OCI-LY1 (cell line): Measurements from ENCODE around the gene PARP3.

Experiments used
- H2AFZ ChIP-seq: fragments of 200-600 bp; sonication (generic), shearing (Covaris generic); 2 replicates; pipeline ENCODE4 v1.6.0; 2014; ENCODE audit warnings: antibody characterized with exemption, mild to moderate bottlenecking, low read length
- H3F3A ChIP-seq: fragments of 200-600 bp; sonication (generic), shearing (Covaris generic); 2 replicates; pipeline ENCODE4 v1.6.0; 2014; ENCODE audit warnings: mild to moderate bottlenecking, antibody characterized with exemption, low read length, moderate library complexity; ENCODE audit not compliant: insufficient read depth
- H3K27ac ChIP-seq: fragments of 200-600 bp; sonication (generic); 2 replicates; pipeline ENCODE4 v1.5.1; 2014; ENCODE audit warnings: low read length, mixed run types, mild to moderate bottlenecking, low read depth; ENCODE audit not compliant: poor library complexity, severe bottlenecking
- H3K27me3 ChIP-seq: fragments of 200-600 bp; sonication (generic); 2 replicates; pipeline ENCODE4 v1.6.0; 2014; ENCODE audit warnings: antibody characterized with exemption, mild to moderate bottlenecking, low read length, moderate library complexity; ENCODE audit not compliant: insufficient read depth
- H3K36me3 ChIP-seq: fragments of 200-600 bp; sonication (generic); 2 replicates; pipeline ENCODE4 v1.6.1; 2014; ENCODE audit warnings: mild to moderate bottlenecking, antibody characterized with exemption, low read length, moderate library complexity, mixed read lengths; ENCODE audit not compliant: insufficient read depth
- H3K4me1 ChIP-seq: fragments of 200-600 bp; sonication (generic); 2 replicates; pipeline ENCODE4 v1.5.1; 2014; ENCODE audit warnings: mild to moderate bottlenecking, low read length, moderate library complexity; ENCODE audit not compliant: insufficient read depth, severe bottlenecking
- H3K4me2 ChIP-seq: fragments of 200-600 bp; sonication (generic), shearing (Covaris generic); 2 replicates; pipeline ENCODE4 v1.6.1; 2014; ENCODE audit warnings: low read length
- H3K4me3 ChIP-seq: fragments of 200-600 bp; sonication (generic); 2 replicates; pipeline ENCODE4 v1.5.1; 2014; ENCODE audit warnings: low read length, low read depth, mild to moderate bottlenecking, mixed read lengths; ENCODE audit not compliant: poor library complexity, severe bottlenecking
- H3K79me2 ChIP-seq: fragments of 200-600 bp; shearing (Covaris generic); 2 replicates; pipeline ENCODE4 v1.6.1; 2016; ENCODE audit warnings: mixed run types, low read length, mixed read lengths; ENCODE audit not compliant: insufficient read depth
- H3K9ac ChIP-seq: fragments of 200-600 bp; sonication (generic), shearing (Covaris generic); 2 replicates; pipeline ENCODE4 v1.6.1; 2014; ENCODE audit warnings: mild to moderate bottlenecking, low read length, mixed read lengths
- H3K9me2 ChIP-seq: fragments of 200-600 bp; sonication (generic), shearing (Covaris generic); 2 replicates; pipeline ENCODE4 v1.6.1; 2014; ENCODE audit warnings: low read depth, mild to moderate bottlenecking, low read length, mixed read lengths
- H3K9me3 ChIP-seq: fragments of 200-600 bp; shearing (Covaris generic); 2 replicates; pipeline ENCODE4 v1.6.1; 2014; ENCODE audit warnings: low read length, mixed read lengths
- H4K20me1 ChIP-seq: fragments of 200-600 bp; sonication (generic), shearing (Covaris generic); 2 replicates; pipeline ENCODE4 v1.6.0; 2016; ENCODE audit warnings: mild to moderate bottlenecking, low read length; ENCODE audit not compliant: insufficient read depth
- CTCF ChIP-seq: fragments of 200-600 bp; sonication (generic), shearing (Covaris generic); IDR thresholded peaks from 2 replicates; pipeline ENCODE4 v1.5.1; 2017; ENCODE audit warnings: mild to moderate bottlenecking, antibody characterized with exemption, low read length, moderate library complexity, mixed read lengths
- EZH2 ChIP-seq: fragments of 200-600 bp; sonication (generic), shearing (Covaris generic); IDR thresholded peaks from 2 replicates; pipeline ENCODE4 v1.8.0; 2017; ENCODE audit warnings: borderline replicate concordance, mixed run types, mild to moderate bottlenecking, antibody characterized with exemption, low read length, moderate library complexity, mixed read lengths

Gene PARP3

GRCh38 chr3:51929420-51930003 is 12.7 kb upstream of the PARP3 start:
- H2AFZ ChIP-seq: no peak overlapping the region
- TF ChIP-seq CTCF (no peak), EZH2 (no peak)

GRCh38 chr3:51930439-51930838 is 11.7 kb upstream of the PARP3 start:
- no peaks in the 10 kb centered on the region for H3F3A ChIP-seq
- H3K27ac ChIP-seq: no peak overlapping the region
- H3K27me3 ChIP-seq: no peaks in the 10 kb centered on the region
- H3K9me2 ChIP-seq: no peaks in the 10 kb centered on the region
- H3K9me3 ChIP-seq: no peaks in the 10 kb centered on the region
- no peak overlapping the region for H3K4me3 ChIP-seq
- no peaks in the 10 kb centered on the region for H3K4me1 ChIP-seq
- no peaks in the 10 kb centered on the region for H4K20me1 ChIP-seq
- H3K79me2 ChIP-seq: no peaks in the 10 kb centered on the region
- peaks cover 32% of the 10 kb centered on the region for H3K36me3 ChIP-seq
- no peak overlapping the region for H2AFZ ChIP-seq
- no peak for TF ChIP-seq CTCF
- TF ChIP-seq EZH2: no peak
- H3K9ac ChIP-seq: no peak overlapping the region
- H3K4me2 ChIP-seq: no peak overlapping the region

More at GRCh38 chr3:51929420-51930003, 12.7 kb upstream of the PARP3 start:
- no peak overlapping the region for H3K27ac ChIP-seq
- H3K27me3 ChIP-seq: no peaks in the 10 kb centered on the region
- peaks cover 23% of the 10 kb centered on the region for H3K36me3 ChIP-seq
- no peaks in the 10 kb centered on the region for H4K20me1 ChIP-seq
- no peaks in the 10 kb centered on the region for H3K9me2 ChIP-seq
- H3K4me2 ChIP-seq: no peak overlapping the region
- H3K79me2 ChIP-seq: no peaks in the 10 kb centered on the region
- H3F3A ChIP-seq: no peaks in the 10 kb centered on the region
- no peak overlapping the region for H3K9ac ChIP-seq
- H3K4me3 ChIP-seq: no peak overlapping the region
- no peaks in the 10 kb centered on the region for H3K4me1 ChIP-seq
- no peaks in the 10 kb centered on the region for H3K9me3 ChIP-seq

GRCh38 chr3:51931756-51932155 is 10.4 kb upstream of the PARP3 start:
- Histone ChIP-seq H2AFZ (no peak overlapping the region), H3K27me3 (no peaks in the 10 kb centered on the region), H3K4me1 (no peaks in the 10 kb centered on the region), H3F3A (no peaks in the 10 kb centered on the region), H3K79me2 (no peaks in the 10 kb centered on the region), H3K27ac (no peak overlapping the region), H3K4me3 (no peak overlapping the region), H3K4me2 (no peak overlapping the region), H4K20me1 (no peaks in the 10 kb centered on the region), H3K36me3 (peaks cover 43% of the 10 kb centered on the region), H3K9ac (no peak overlapping the region), H3K9me2 (no peaks in the 10 kb centered on the region), H3K9me3 (no peaks in the 10 kb centered on the region)
- TF ChIP-seq CTCF (no peak), EZH2 (no peak)
